PC-9 (cell line): ENCODE results near the gene PIK3CG. TPM values are rescaled to one million over a fixed set of nuclear protein-coding genes. Genes with fewer than 3 reads are reported as not detected.

ENCODE experiments used
- BruUV-seq: library from RNA; stranded (reverse); fragments of 400-500 nt; replicated peaks from 2 replicates; lab custom pipeline; 2021; lab: Mats Ljungman, UMichigan
- CTCF ChIA-PET: fragments of 300-600 bp; sonication (Branson Sonifier 250); formaldehyde crosslinking; loops from one replicate; lab custom pipeline; 2022; ENCODE audit warnings: antibody characterized with exemption; lab: Charles Lee
- POLR2A ChIA-PET: fragments of 300-600 bp; sonication (Branson Sonifier 250); formaldehyde crosslinking; loops from one replicate; lab custom pipeline; 2022; ENCODE audit warnings: antibody characterized with exemption; ENCODE audit not compliant: unreplicated experiment; lab: Charles Lee
- DNase-seq, 2 experiments: peaks; one replicate each; pipeline versions ENCODE4 v3.0.0 to v3.0.0-alpha.2; 2015 to 2022; ENCODE audit warnings: mixed read lengths in 1 of 2
- H2AFZ ChIP-seq: fragments of 200-600 bp; sonication (generic); 2 replicates; pipeline ENCODE4 v1.8.1; 2017; ENCODE audit warnings: antibody characterized with exemption
- H3F3A ChIP-seq: fragments of 200-600 bp; sonication (generic); 2 replicates; pipeline ENCODE4 v1.8.1; 2017; ENCODE audit warnings: antibody characterized with exemption, mild to moderate bottlenecking, low read depth; ENCODE audit not compliant: insufficient read depth
- H3K27ac ChIP-seq: fragments of 200-600 bp; sonication (generic); 2 replicates; pipeline ENCODE4 v1.6.1; 2016; ENCODE audit warnings: mixed run types
- H3K27me3 ChIP-seq: fragments of 200-600 bp; sonication (generic); 2 replicates; pipeline ENCODE4 v1.6.1; 2016; ENCODE audit warnings: low read depth, mixed run types; ENCODE audit not compliant: insufficient read depth
- H3K36me3 ChIP-seq: fragments of 200-600 bp; sonication (generic); 2 replicates; pipeline ENCODE4 v1.6.1; 2016; ENCODE audit warnings: low read depth, mixed run types
- H3K4me1 ChIP-seq: fragments of 200-600 bp; sonication (generic); replicated peaks from 2 replicates; pipeline ENCODE4 v1.6.1; 2016; ENCODE audit warnings: mixed run types; ENCODE audit not compliant: insufficient read depth
- H3K4me2 ChIP-seq: fragments of 200-600 bp; sonication (generic); 2 replicates; pipeline ENCODE4 v1.6.1; 2017; ENCODE audit warnings: mixed run types
- H3K4me3 ChIP-seq: fragments of 200-600 bp; sonication (generic); 2 replicates; pipeline ENCODE4 v1.6.1; 2016; ENCODE audit warnings: mixed run types
- H3K79me2 ChIP-seq: fragments of 200-600 bp; sonication (generic); 2 replicates; pipeline ENCODE4 v1.6.1; 2017; ENCODE audit warnings: low read depth, mixed run types
- H3K9me2 ChIP-seq: fragments of 200-600 bp; sonication (generic); 2 replicates; pipeline ENCODE4 v1.8.1; 2017; ENCODE audit warnings: mild to moderate bottlenecking; ENCODE audit not compliant: insufficient read depth
- H3K9me3 ChIP-seq: fragments of 200-600 bp; sonication (generic); 2 replicates; pipeline ENCODE4 v1.8.1; 2016; ENCODE audit warnings: low read depth; ENCODE audit not compliant: insufficient read depth
- H4K20me1 ChIP-seq: fragments of 200-600 bp; sonication (generic); 2 replicates; pipeline ENCODE4 v1.8.1; 2017; ENCODE audit not compliant: insufficient read depth
- CTCF ChIP-seq: fragments of 200-600 bp; sonication (generic); conservative IDR thresholded peaks from 2 replicates; pipeline ENCODE4 v1.6.1; 2017; ENCODE audit warnings: mixed run types, antibody characterized with exemption, mild to moderate bottlenecking, moderate library complexity
- EZH2 ChIP-seq: fragments of 200-600 bp; sonication (generic); IDR thresholded peaks from 2 replicates; pipeline ENCODE4 v1.8.0; 2017; ENCODE audit warnings: antibody characterized with exemption, low read depth
- intact Hi-C: fragments of 100-400 bp; cut with micrococcal nuclease; formaldehyde crosslinking; loops from one replicate; pipeline ENCODE4 v1.10.0; 2022; ENCODE audit not compliant: unreplicated experiment
- total RNA-seq: library from RNA; stranded (reverse); gene quantifications from 2 replicates; pipeline ENCODE4 v1.2.3, GENCODE V29; 2021

PIK3CG gene
- total RNA-seq, 1 experiment from 2014 or later = not detected

GRCh38 chr7:106901828-106902441 lies 36.9 kb downstream of the PIK3CG start:
- Histone ChIP-seq H4K20me1 (no peaks in the 10 kb centered on the region), H3K27me3 (no peaks in the 10 kb centered on the region), H3K4me3 (no peak overlapping the region), H3K36me3 (no peaks in the 10 kb centered on the region), H3K9me2 (no peaks in the 10 kb centered on the region), H3K27ac (no peak overlapping the region), H2AFZ (no peak overlapping the region), H3K4me1 (no peaks in the 10 kb centered on the region), H3F3A (no peaks in the 10 kb centered on the region), H3K79me2 (no peaks in the 10 kb centered on the region), H3K4me2 (no peak overlapping the region), H3K9me3 (no peaks in the 10 kb centered on the region)
- no TSS peak for BruUV-seq
- intact Hi-C loops = no loop called here
- TF ChIP-seq EZH2 (no peak), CTCF (no peak)
- DNase-seq = no peak
- ChIA-PET CTCF (no interaction called here), POLR2A (no interaction called here)

GRCh38 chr7:106905734-106906133 lies 40.7 kb downstream of the PIK3CG start:
- Histone ChIP-seq H3K4me2 (no peak overlapping the region), H3K27ac (no peak overlapping the region), H3K27me3 (no peaks in the 10 kb centered on the region), H2AFZ (no peak overlapping the region), H3K79me2 (no peaks in the 10 kb centered on the region), H4K20me1 (no peaks in the 10 kb centered on the region), H3K4me3 (no peak overlapping the region), H3K9me3 (no peaks in the 10 kb centered on the region), H3K4me1 (no peaks in the 10 kb centered on the region), H3K36me3 (no peaks in the 10 kb centered on the region), H3K9me2 (0 out of 2 replicates have a peak, but pooled peaks cover 4% of the 10 kb centered on the region), H3F3A (no peaks in the 10 kb centered on the region)
- BruUV-seq = no TSS peak
- CTCF ChIA-PET = no interaction called here
- intact Hi-C loops = no loop called here
- POLR2A ChIA-PET = no interaction called here
- DNase-seq = no peak
- TF ChIP-seq CTCF (no peak), EZH2 (no peak)

- no peaks in the 10 kb centered on the region for H3K27me3 ChIP-seq
- H3F3A ChIP-seq = no peaks in the 10 kb centered on the region
- BruUV-seq = no TSS peak
- H3K4me2 ChIP-seq = no peak overlapping the region
- no peaks in the 10 kb centered on the region for H3K36me3 ChIP-seq
- no peak overlapping the region for H3K27ac ChIP-seq
- no peaks in the 10 kb centered on the region for H4K20me1 ChIP-seq
- no peak for DNase-seq
- H3K4me3 ChIP-seq = no peak overlapping the region
- intact Hi-C loops = no loop called here
- no peak for TF ChIP-seq EZH2
- TF ChIP-seq CTCF = no peak
- ChIA-PET POLR2A (no interaction called here), CTCF (no interaction called here)
- 0 out of 2 replicates have a peak, but pooled peaks cover 4% of the 10 kb centered on the region for H3K9me2 ChIP-seq
- no peaks in the 10 kb centered on the region for H3K4me1 ChIP-seq
- H3K9me3 ChIP-seq = no peaks in the 10 kb centered on the region
- no peak overlapping the region for H2AFZ ChIP-seq
- H3K79me2 ChIP-seq = no peaks in the 10 kb centered on the region
These were observed 46.9 kb downstream of the PIK3CG start for GRCh38 chr7:106911959-106912358.
